ENCODE measurements around the gene EIF5AL1.
"Not testable (repeated sequence)": the region's sequence is repeated elsewhere in the genome, so short reads cannot be mapped to it uniquely, and the experiment has no call there.

EIF5AL1 gene

GRCh38 chr10:79511891-79512583 is at the start of gene EIF5AL1:
TSS of gene EIF5AL1 (plus strand) at chr10:79512533. CDS start at chr10:79512650, 117 bp downstream.
- not testable (repeated sequence) for H3K9me3 Mint-ChIP-seq, ATAC-seq, H3K27me3 Mint-ChIP-seq, H3K4me3 Mint-ChIP-seq, H3K4me1 Mint-ChIP-seq, DNase-seq
- peak within 1 kb of the TSS in 1 of 2 donors; percentile 54 for H3K27ac Mint-ChIP-seq

GRCh38 chr10:79463578-79464496 is 48.5 kb upstream of the EIF5AL1 start:
- Mint-ChIP-seq H3K4me3 (no peak overlapping the region), H3K9me3 (no peaks in the 10 kb centered on the region), H3K27me3 (no peaks in the 10 kb centered on the region), H3K27ac (peak overlapping the region in 1 of 2 donors; percentile 36), H3K4me1 (no peaks in the 10 kb centered on the region)
- no peak for ATAC-seq
- DNase-seq, result no peak

- no peaks in the 10 kb centered on the region for H3K27me3 Mint-ChIP-seq
- no peaks in the 10 kb centered on the region for H3K9me3 Mint-ChIP-seq
- no peak for ATAC-seq
- no peaks in the 10 kb centered on the region for H3K4me1 Mint-ChIP-seq
- no peak for DNase-seq
- no peak overlapping the region for H3K27ac Mint-ChIP-seq
- no peak overlapping the region for H3K4me3 Mint-ChIP-seq
Observed at GRCh38 chr10:79465341-79465740, 47.0 kb upstream of the EIF5AL1 start.

- no peak for ATAC-seq
- Mint-ChIP-seq H3K4me1 (no peaks in the 10 kb centered on the region), H3K9me3 (no peaks in the 10 kb centered on the region), H3K27ac (peak overlapping the region in 1 of 2 donors; percentile 82), H3K4me3 (no peak overlapping the region), H3K27me3 (no peaks in the 10 kb centered on the region)
- DNase-seq, result no peak
Observed at GRCh38 chr10:79468015-79468560, 44.2 kb upstream of the EIF5AL1 start.

- ATAC-seq (peak; percentile 23), DNase-seq (no peak)
- H3K4me3 Mint-ChIP-seq, result no peak overlapping the region
- no peaks in the 10 kb centered on the region for H3K4me1 Mint-ChIP-seq
- H3K27ac Mint-ChIP-seq, result no peak overlapping the region
- peaks cover 8% of the 10 kb centered on the region for H3K27me3 Mint-ChIP-seq
- H3K9me3 Mint-ChIP-seq, result no peaks in the 10 kb centered on the region
Observed at GRCh38 chr10:79468841-79469585, 43.3 kb upstream of the EIF5AL1 start.

GRCh38 chr10:79470096-79470495 is 42.2 kb upstream of the EIF5AL1 start:
- Mint-ChIP-seq H3K27me3 (peaks cover 12% of the 10 kb centered on the region), H3K4me3 (no peak overlapping the region)

GRCh38 chr10:79471776-79472175 is 40.6 kb upstream of the EIF5AL1 start:
- Mint-ChIP-seq H3K27ac (no peak overlapping the region), H3K27me3 (peaks cover 29% of the 10 kb centered on the region), H3K9me3 (no peaks in the 10 kb centered on the region), H3K4me3 (no peak overlapping the region), H3K4me1 (no peaks in the 10 kb centered on the region)
- no peak for ATAC-seq
- no peak for DNase-seq

More at GRCh38 chr10:79470096-79470495, 42.2 kb upstream of the EIF5AL1 start:
- H3K9me3 Mint-ChIP-seq, result no peaks in the 10 kb centered on the region
- DNase-seq, result no peak
- no peaks in the 10 kb centered on the region for H3K4me1 Mint-ChIP-seq
- no peak overlapping the region for H3K27ac Mint-ChIP-seq
- ATAC-seq, result no peak

- no peak overlapping the region for H3K4me3 Mint-ChIP-seq
- no peaks in the 10 kb centered on the region for H3K9me3 Mint-ChIP-seq
- ATAC-seq, result no peak
- DNase-seq, result no peak
- no peak overlapping the region for H3K27ac Mint-ChIP-seq
- no peaks in the 10 kb centered on the region for H3K4me1 Mint-ChIP-seq
- peaks cover 33% of the 10 kb centered on the region for H3K27me3 Mint-ChIP-seq
Observed at GRCh38 chr10:79472449-79472848, 39.9 kb upstream of the EIF5AL1 start.

- DNase-seq (no peak), ATAC-seq (no peak)
- H3K27me3 Mint-ChIP-seq, result peaks cover 37% of the 10 kb centered on the region
- H3K9me3 Mint-ChIP-seq, result no peaks in the 10 kb centered on the region
- no peak overlapping the region for H3K27ac Mint-ChIP-seq
- H3K4me1 Mint-ChIP-seq, result no peaks in the 10 kb centered on the region
- H3K4me3 Mint-ChIP-seq, result no peak overlapping the region
Observed at GRCh38 chr10:79472951-79473350, 39.4 kb upstream of the EIF5AL1 start.

GRCh38 chr10:79473496-79474095 is 38.7 kb upstream of the EIF5AL1 start:
- ATAC-seq (no peak), DNase-seq (no peak)
- Mint-ChIP-seq H3K27ac (no peak overlapping the region), H3K9me3 (no peaks in the 10 kb centered on the region), H3K4me1 (no peaks in the 10 kb centered on the region), H3K4me3 (no peak overlapping the region), H3K27me3 (peaks cover 37% of the 10 kb centered on the region)

- ATAC-seq, result no peak
- no peak overlapping the region for H3K27ac Mint-ChIP-seq
- peaks cover 37% of the 10 kb centered on the region for H3K27me3 Mint-ChIP-seq
- no peaks in the 10 kb centered on the region for H3K4me1 Mint-ChIP-seq
- no peaks in the 10 kb centered on the region for H3K9me3 Mint-ChIP-seq
- H3K4me3 Mint-ChIP-seq, result no peak overlapping the region
- no peak for DNase-seq
Observed at GRCh38 chr10:79475119-79475653, 37.1 kb upstream of the EIF5AL1 start.

GRCh38 chr10:79475877-79476276 is 36.5 kb upstream of the EIF5AL1 start:
- Mint-ChIP-seq H3K27ac (no peak overlapping the region), H3K27me3 (peaks cover 37% of the 10 kb centered on the region), H3K4me3 (no peak overlapping the region), H3K9me3 (no peaks in the 10 kb centered on the region), H3K4me1 (no peaks in the 10 kb centered on the region)
- no peak for ATAC-seq
- no peak for DNase-seq

- no peak for DNase-seq
- Mint-ChIP-seq H3K27me3 (peaks cover 41% of the 10 kb centered on the region), H3K4me1 (no peaks in the 10 kb centered on the region), H3K9me3 (no peaks in the 10 kb centered on the region), H3K4me3 (no peak overlapping the region), H3K27ac (no peak overlapping the region)
- ATAC-seq, result no peak
Observed at GRCh38 chr10:79476645-79477044, 35.7 kb upstream of the EIF5AL1 start.

GRCh38 chr10:79477456-79477855 is 34.9 kb upstream of the EIF5AL1 start:
- Mint-ChIP-seq H3K9me3 (no peaks in the 10 kb centered on the region), H3K4me3 (no peak overlapping the region), H3K27ac (no peak overlapping the region), H3K4me1 (no peaks in the 10 kb centered on the region), H3K27me3 (peaks cover 46% of the 10 kb centered on the region)
- no peak for ATAC-seq
- DNase-seq, result no peak

Data from stimulated activated naive CD8-positive, alpha-beta T cell treated with anti-CD3 and anti-CD28 coated beads, Interleukin-15, amount 100 ng/mL, for 72 hours (primary cell).